ENCODE data around the gene GMPR2. TPM values are rescaled to one million over a fixed set of nuclear protein-coding genes. Genes with fewer than 3 reads are reported as not detected.

GMPR2 gene
- total and polyA plus RNA-seq, 11 donors, result 23.9 to 55.9 (median 31.5) TPM

- DNase-seq (peak; percentile 92 to 95 (median 93)), ATAC-seq (peak; percentile 89 to 93 (median 90))
- H3K4me3 ChIP-seq, result peak within 1 kb of the TSS; percentile 55 to 99 (median 88)
- intact Hi-C loops (cut with DNase I), result loop anchor here in 3 of 10 donors (1.0 to 5.0 kb wide), 4 partner anchors 10 to 205 kb away; partner anchors contain the start of genes EMC9 (in 1 of the 3), TINF2 (in 1 of the 3) and TM9SF1 (in 1 of the 3)
- peaks cover 0 to 51% (median 39%) of the 10 kb centered on the region in 9 donors for H3K36me3 ChIP-seq
- TF ChIP-seq POLR2A (IDR thresholded peaks at IDR 0.05), result peak in 1 of 2 donors; percentile 63
- TF ChIP-seq CTCF (IDR thresholded peaks at IDR 0.05), result no peak
- H3K9me3 ChIP-seq, result no peaks in the 10 kb centered on the region
- WGBS, 4 donors, result 0 to 1% (median 0%) methylated on average over 24 to 30 of the region's 30 CpGs
- no peaks in the 10 kb centered on the region for H3K27me3 ChIP-seq
- peak within 1 kb of the TSS; percentile 72 to 98 (median 93) for H3K27ac ChIP-seq
- peaks cover 0 to 53% (median 31%) of the 10 kb centered on the region in 12 donors for H3K4me1 ChIP-seq
Observed at GRCh38 chr14:24232121-24232644, 546 bp upstream of the GMPR2 start, which contains the start of gene NEDD8. Gene NEDD8 (minus strand): TSS chr14:24232367. CDS start chr14:24232267, 100 bp downstream.

- H3K27ac ChIP-seq, result peak overlapping the region in 9 of 12 donors; percentile 85 to 98 (median 93)
- peak overlapping the region; percentile 55 to 99 (median 88) for H3K4me3 ChIP-seq
- ATAC-seq, result no peak
- peaks cover 0 to 55% (median 35%) of the 10 kb centered on the region in 12 donors for H3K4me1 ChIP-seq
- no peaks in the 10 kb centered on the region for H3K9me3 ChIP-seq
- TF ChIP-seq CTCF (IDR thresholded peaks at IDR 0.05), result no peak
- no peak for TF ChIP-seq POLR2A (IDR thresholded peaks at IDR 0.05)
- no peak for DNase-seq
- intact Hi-C loops (cut with DNase I), result loop anchor here in 3 of 10 donors (2.0 to 5.0 kb wide), 3 partner anchors 39 to 204 kb away; partner anchors contain the start of genes EMC9 (in 1 of the 3) and TM9SF1 (in 1 of the 3)
- H3K36me3 ChIP-seq, result peaks cover 0 to 51% (median 44%) of the 10 kb centered on the region in 9 donors
- 67 to 81% (median 68%) methylated on average over 2 of the region's 2 CpGs for WGBS, 4 donors
- H3K27me3 ChIP-seq, result no peaks in the 10 kb centered on the region
Observed at GRCh38 chr14:24233538-24233866, 773 bp downstream of the GMPR2 start.

GRCh38 chr14:24234095-24235005 lies 1.6 kb downstream of the GMPR2 start:
- Histone ChIP-seq H3K27ac (peak overlapping the region in 2 of 12 donors; percentile 95 to 98), H3K4me3 (peak overlapping the region in 4 of 12 donors; percentile 70 to 99 (median 86)), H3K4me1 (peaks cover 4 to 61% (median 39%) of the 10 kb centered on the region in 12 donors), H3K36me3 (peaks cover 0 to 56% (median 53%) of the 10 kb centered on the region in 9 donors), H3K27me3 (no peaks in the 10 kb centered on the region), H3K9me3 (no peaks in the 10 kb centered on the region)
- TF ChIP-seq POLR2A (IDR thresholded peaks at IDR 0.05), result no peak
- WGBS, 4 donors, result 86 to 93% (median 91%) methylated on average over 3 of the region's 3 CpGs
- ATAC-seq, result no peak
- no peak for DNase-seq
- intact Hi-C loops (cut with DNase I), result loop anchor here in 2 of 10 donors (5.0 kb wide), 2 partner anchors 92 to 203 kb away; partner anchors contain the start of gene EMC9 (in 1 of the 2)

GRCh38 chr14:24235804-24236688 lies 3.3 kb downstream of the GMPR2 start:
- Histone ChIP-seq H3K27me3 (no peaks in the 10 kb centered on the region), H3K4me1 (peaks cover 18 to 71% (median 52%) of the 10 kb centered on the region in 12 donors), H3K36me3 (peaks cover 0 to 73% (median 70%) of the 10 kb centered on the region in 9 donors), H3K4me3 (no peak overlapping the region), H3K27ac (peak overlapping the region in 1 of 12 donors; percentile 6), H3K9me3 (no peaks in the 10 kb centered on the region)
- ATAC-seq, result no peak
- intact Hi-C loops (cut with DNase I), result no loop called here
- TF ChIP-seq CTCF (IDR thresholded peaks at IDR 0.05) (no peak), POLR2A (IDR thresholded peaks at IDR 0.05) (no peak)
- no peak for DNase-seq
- WGBS, 4 donors, result 88 to 95% (median 92%) methylated on average over 5 of the region's 5 CpGs
